Activated T-helper 1 cell treated with Interleukin-2 at 50 U/mL for 16 hours (primary cell): Measurements from ENCODE around the gene HNRNPU.

Experiments used
- DNase-seq: peaks from one replicate; pipeline ENCODE4 v3.0.0-alpha.2; 2020; ENCODE audit warnings: low read depth

Gene HNRNPU

GRCh38 chr1:244862699-244863490, 1.4 kb downstream of the HNRNPU start:
- DNase-seq, result peak; percentile 95

- no peak for DNase-seq
These were observed 2.0 kb downstream of the HNRNPU start for GRCh38 chr1:244862354-244862698.

GRCh38 chr1:244861683-244862082, 2.7 kb downstream of the HNRNPU start:
- DNase-seq, result no peak

- no peak for DNase-seq
These were observed 3.3 kb downstream of the HNRNPU start for GRCh38 chr1:244860914-244861610.

- no peak for DNase-seq
These were observed 4.3 kb downstream of the HNRNPU start for GRCh38 chr1:244860078-244860477.

GRCh38 chr1:244858357-244858756, 6.0 kb downstream of the HNRNPU start:
- no peak for DNase-seq

GRCh38 chr1:244857761-244858160, 6.6 kb downstream of the HNRNPU start:
- no peak for DNase-seq

GRCh38 chr1:244854865-244855578, 9.3 kb downstream of the HNRNPU start:
- no peak for DNase-seq

GRCh38 chr1:244854166-244854565, 10.2 kb downstream of the HNRNPU start:
- DNase-seq, result no peak

- no peak for DNase-seq
These were observed 11.6 kb downstream of the HNRNPU start for GRCh38 chr1:244852694-244853093.

- no peak for DNase-seq
These were observed 12.7 kb downstream of the HNRNPU start for GRCh38 chr1:244851546-244852231.

- no peak for DNase-seq
These were observed 13.4 kb downstream of the HNRNPU start for GRCh38 chr1:244850896-244851295.

- no peak for DNase-seq
These were observed 14.1 kb downstream of the HNRNPU start for GRCh38 chr1:244850099-244850852.

- no peak for DNase-seq
These were observed 15.0 kb downstream of the HNRNPU start for GRCh38 chr1:244849189-244849866.

- DNase-seq, result no peak
These were observed 17.7 kb downstream of the HNRNPU start for GRCh38 chr1:244846653-244847052.

GRCh38 chr1:244844155-244845121, 19.9 kb downstream of the HNRNPU start:
- DNase-seq, result no peak

GRCh38 chr1:244843148-244843978, 21.0 kb downstream of the HNRNPU start:
- DNase-seq, result no peak

GRCh38 chr1:244841273-244841927, 22.9 kb downstream of the HNRNPU start:
- DNase-seq, result no peak
